Activated T-cell treated with anti-CD3 and anti-CD28 coated beads, Interleukin-2, amount 50 U/mL, for 1 hour (primary cell): ENCODE data around the gene PRICKLE1.

Experiments used
- DNase-seq: peaks from one replicate; pipeline ENCODE4 v3.0.0-alpha.2; 2020

PRICKLE1 gene

DNA sequence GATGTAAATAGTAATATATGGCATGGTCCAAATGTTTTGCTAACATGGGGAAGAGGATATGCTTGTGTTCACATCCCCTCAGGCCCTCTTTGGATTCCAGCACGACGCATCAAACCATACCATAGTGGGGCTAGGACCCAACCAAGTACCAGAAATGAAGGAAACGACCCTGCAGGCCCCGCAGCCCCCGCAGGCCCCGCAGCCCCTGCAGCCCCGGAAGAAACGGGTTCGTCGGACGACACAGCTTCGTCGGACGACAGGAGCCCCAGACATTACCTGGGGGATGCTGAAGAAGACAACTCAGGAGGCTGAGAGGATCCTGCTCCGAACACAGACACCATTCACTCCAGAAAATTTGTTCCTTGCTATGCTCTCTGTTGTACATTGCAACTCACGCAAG lies 143.7 kb downstream of the PRICKLE1 start:
- DNase-seq: no peak

DNA sequence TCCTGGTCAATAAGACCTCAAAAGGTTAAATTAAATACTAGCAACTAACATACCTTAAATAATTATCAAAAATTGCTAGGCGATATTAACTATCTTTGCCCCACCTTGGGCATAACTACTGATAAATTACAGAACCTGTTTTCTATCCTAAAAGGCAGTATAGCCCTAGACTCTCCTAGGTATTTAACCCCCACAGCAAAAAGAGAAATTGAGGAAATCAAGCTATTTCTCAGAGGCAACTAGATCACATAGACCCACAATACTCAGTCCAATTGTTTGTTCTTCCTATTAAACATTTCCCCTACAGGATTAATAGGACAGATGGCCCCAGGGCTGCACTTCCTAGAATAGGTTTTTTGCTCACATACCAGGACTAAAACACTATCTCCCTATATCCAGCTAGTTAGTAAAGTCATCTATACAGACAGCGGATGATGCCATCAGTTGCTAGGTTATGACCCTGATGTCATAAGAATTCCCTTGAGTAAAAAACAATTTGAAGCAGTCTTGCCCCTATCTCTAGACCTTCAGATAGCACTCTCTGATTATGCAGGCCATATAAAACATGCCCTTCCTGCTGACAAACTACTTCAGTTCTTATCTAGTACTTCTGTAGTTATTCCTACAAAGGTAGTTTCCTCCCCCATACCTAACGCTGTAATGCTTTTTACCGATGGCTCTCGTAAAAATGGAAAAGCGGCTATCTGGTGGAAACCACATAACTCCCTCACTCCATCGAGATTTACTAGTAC lies 145.2 kb downstream of the PRICKLE1 start:
- DNase-seq: no peak

DNA sequence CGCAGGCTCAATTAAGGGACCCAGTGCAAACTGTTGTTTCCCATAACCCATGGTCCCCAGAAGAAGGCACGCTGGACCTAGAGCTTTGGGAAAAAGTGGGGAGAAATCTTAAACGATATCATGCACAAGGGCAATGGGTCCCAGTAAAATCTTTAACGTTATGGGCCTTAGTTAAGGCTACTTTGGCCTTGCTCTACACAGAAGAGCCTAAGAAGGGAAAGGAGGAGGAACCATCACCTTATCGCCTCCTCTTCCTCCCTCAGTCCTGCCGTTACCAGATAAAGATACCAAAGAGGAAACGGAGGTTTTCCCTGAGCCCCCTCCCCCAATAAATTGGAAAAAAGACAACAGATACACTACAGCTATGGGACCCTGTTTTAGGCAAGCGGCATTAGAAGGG lies 146.7 kb downstream of the PRICKLE1 start:
- DNase-seq: no peak

DNA sequence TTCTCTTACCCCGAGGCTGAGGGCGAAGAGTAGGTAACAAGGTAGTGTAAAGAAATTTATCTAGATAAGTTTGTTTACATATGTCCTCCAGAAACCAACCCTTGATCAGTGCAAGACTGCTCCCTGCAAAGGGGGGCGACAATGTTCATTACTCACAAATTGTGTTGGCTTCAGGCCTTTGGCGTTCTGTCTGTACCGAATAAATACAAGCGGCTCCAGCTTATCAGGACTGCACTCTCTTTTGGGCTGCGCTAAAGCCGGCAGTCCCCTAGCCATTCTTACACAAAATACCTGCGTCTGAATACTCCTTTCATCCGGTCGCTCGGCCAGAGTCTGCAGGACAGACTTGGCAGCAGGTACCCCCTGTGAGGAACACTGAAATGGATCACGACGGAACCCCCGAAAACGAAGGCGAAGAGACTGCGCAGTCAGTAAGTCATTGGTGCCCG lies 147.2 kb downstream of the PRICKLE1 start:
- DNase-seq: no peak

DNA sequence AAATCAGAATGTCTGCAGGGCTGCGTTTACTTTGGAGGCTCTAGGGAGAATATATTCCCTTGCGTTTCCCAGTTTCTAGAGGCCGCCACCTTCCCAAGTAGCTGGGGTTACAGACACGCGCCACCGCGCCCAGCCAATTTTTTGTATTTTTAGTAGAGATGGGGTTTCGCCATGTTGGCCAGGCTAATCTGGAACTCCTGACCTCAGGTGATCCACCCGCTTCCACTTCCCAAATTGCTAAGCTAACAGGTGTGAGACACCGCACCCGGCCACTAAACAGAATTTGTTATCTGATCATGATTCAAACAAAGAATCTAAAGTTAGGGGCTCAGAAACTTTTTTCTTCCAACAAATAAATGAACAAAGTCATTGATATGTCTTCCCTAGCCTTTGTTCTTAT lies 148.9 kb downstream of the PRICKLE1 start:
- DNase-seq: no peak

DNA sequence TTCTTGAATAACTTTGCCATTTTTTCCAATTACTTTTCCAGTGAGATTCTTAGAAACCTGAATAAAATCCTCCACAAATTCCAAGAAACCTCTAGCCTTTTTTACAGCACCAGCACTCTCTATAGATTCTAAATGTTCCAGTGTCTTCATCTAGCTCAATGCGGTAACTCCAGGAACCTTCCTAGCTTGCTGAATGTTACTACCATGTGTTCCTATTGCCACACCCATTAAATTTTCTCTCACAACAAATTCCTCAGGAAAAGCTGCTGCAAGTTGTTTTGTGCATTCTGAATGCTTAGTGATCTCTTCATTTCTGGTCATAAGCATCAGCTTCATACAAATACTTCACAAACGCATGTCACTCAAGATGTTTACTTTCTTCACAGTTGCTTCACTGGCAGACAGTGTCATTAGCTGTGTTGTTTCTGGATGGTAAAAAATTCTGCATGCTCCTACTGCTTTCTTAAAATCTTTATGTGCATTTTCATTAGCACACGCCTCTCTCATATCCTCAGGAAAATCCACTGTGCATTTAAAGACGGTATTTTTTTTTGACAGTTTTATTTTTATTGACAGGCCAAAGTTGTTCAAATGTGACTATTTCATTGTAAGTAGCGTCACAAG lies 156.9 kb downstream of the PRICKLE1 start:
- DNase-seq: no peak

DNA sequence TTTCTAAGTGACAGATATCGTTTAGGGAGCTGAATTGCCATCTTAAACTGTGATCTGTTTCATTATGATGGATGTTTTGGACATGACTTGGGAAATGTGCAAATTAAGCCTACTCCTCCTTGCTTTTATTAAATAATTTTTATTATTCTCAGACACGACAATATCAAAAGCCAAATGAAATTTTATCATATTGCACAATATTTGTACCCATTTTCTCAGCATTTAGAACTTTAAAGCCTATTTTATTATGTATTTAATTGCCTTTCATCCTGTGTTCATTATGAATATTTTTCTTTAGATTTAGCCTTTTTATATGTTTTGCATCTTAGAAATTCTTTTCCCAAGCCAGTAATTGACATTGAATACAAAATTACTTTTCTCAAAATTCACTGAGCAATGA lies 160.7 kb downstream of the PRICKLE1 start:
- DNase-seq: no peak

DNA sequence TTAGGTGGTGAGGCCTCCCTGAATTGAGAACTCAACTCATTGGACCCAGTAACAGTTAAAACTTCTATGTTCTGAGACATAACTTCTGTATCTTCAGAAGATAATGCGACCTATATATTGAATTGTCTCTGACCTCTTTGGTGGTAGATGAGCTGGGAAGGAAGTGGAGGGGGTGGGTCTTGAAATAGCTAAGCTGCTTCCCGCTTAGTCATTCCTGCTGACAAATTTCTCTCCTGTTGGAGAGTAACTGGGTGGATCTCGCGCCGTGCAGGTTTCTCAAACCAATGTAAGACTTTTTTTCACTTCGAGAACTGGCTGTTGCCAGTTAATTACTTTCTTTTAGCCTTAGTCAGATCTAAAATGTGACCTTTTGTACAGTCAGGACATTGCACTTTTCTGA lies 162.8 kb downstream of the PRICKLE1 start:
- no peak for DNase-seq

DNA sequence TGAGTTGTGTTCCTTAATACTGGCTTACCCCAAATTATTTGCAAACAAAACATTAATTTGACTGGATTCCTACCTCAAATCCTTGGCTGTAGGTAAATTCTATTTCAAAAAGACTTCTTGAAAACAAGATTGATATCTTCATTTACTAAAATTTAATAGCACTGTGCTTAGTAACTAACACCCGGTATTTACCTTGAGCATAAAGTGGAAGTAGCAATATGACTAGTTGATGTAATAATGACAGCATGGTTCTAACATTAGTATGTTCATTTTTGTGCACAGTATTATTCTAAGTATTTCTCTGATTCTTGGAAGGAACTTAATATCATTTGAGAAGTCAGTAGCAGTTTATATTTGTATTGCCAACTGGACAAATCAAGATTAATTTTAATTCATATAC lies 166.8 kb downstream of the PRICKLE1 start:
- DNase-seq: no peak

DNA sequence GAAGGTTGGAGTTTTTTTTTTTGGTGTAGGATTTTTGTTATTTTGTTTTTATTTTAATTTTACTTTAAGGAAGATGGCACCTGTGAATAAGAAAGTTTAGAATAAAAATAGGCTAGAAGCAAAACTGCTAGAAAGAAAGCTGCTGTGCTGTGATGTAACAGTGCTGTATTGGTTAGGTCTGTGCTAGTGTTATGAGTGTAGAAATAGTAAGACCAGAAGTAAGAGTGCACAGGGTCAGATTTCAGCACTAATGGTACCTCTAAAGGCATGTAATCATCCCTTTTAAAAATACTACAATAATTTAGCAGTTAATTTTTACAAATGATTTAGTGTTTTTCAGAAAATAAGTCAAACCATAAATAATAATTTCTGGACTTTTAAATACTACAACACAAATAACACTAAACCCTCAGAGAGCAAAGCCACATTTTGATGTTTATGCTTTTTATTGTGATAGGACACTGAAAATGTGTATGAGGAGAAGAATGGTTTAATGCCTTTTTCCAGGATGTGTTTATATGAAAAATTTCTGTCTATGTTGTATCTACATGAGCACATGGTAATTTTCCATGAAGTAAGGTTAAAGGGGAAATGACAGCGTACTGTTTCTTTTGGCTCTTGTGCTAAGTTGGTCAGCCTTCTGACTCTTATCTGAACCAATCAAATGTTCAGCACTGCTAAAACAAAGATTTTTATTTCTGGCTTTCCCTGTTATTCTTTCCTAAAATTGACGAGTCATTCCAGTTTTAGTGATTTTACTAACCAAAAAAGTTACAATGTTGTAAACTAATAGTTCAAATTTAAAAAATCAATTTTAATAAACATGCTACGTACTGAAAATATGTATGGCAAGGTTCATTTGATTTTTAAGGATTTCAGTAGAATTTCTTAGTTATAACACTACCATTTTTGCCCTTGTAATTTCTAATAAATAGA lies 167.4 kb downstream of the PRICKLE1 start:
- no peak for DNase-seq

DNA sequence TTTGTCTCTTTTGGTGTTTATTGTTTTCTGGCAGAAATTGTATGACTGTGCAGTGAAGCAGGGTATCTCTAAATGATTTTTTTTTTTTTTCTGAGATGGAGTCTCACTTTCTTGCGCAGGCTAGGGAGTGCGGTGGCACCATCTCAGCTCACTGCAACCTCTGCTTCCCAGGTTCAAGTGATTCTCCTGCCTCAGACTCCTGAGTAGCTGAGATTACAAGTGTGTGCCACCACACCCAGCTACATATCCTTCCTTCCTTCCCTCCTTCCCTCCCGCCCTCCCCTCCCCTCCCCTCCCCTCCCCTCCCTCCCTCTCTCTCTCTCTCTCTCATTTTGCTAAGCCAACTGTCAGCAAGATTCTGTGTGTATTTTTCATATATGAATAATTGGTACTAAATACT lies 169.2 kb downstream of the PRICKLE1 start:
- DNase-seq: no peak

DNA sequence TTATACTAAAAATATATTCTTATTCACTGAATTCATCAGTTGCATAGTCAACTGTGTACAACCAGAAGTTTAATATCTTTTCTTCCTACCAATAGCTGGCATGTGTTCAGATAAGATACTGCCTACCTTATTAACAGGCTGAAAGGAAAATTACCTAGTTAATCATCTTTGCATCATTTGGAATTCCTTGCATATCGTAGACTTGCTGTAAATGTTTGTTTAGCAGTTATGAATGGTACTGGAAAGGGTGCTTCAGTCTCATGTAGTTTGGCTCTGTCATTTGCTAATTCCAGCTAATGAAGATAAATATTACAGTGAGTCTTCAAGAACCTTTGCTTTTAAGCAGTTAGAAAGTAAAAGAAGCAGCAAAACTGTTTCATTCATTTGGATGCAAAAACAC lies 179.2 kb downstream of the PRICKLE1 start:
- DNase-seq: no peak

DNA sequence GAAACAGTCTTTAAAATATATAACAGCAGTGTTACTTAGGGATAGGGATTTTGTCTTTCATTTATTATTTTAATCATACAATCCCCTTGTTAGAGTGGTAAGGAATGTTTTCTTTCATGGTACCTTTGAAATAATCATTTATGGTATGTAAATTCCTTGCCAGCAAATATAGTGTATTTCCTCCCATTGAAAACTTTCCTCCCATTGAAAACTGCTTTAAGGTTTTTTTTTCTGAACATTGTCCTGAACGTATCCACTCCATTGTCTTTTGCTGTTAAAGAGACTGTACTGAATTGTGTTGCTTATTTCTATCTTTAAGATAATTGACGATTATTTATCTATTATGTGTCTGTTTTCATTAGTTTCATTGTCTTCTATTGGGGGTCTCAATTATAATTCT lies 180.1 kb downstream of the PRICKLE1 start:
- DNase-seq: no peak

DNA sequence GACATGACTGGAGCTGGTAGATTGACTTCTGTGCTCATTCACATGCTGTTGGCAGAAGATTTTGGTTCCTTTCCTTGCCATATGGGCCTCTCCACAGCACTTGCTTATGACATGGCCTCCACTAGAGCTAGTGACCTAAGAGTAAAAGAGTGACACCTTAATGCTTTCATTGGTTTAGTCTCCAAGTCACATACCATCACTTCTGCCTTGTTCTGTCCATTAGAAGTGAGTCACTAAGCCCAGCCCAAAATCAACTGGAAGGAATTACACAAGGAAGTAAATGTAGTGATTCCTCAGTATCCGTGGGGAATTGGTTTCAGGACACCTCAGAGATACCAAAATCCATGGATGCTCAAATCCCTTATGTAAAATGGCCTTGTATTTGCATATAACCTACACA lies 182.2 kb downstream of the PRICKLE1 start:
- DNase-seq: no peak
